Esophagus muscularis mucosa (tissue), 4 donors: ENCODE measurements around the gene TNFRSF1B. TPM values are rescaled to one million over a fixed set of nuclear protein-coding genes. Genes with fewer than 3 reads are reported as not detected.

Source experiments
- DNase-seq: peaks from one replicate; pipeline ENCODE4 v3.0.0-alpha.2; 2017; ENCODE audit errors: extremely low spot score
- H3K27ac ChIP-seq, 4 donors: fragments of 200-600 bp; sonication (generic); replicated peaks in 1 of 4; 1 replicate in 3 of 4; 2 replicates in 1 of 4; pipeline ENCODE4 v1.5.1; 2016 to 2019; ENCODE audit warnings: mild to moderate bottlenecking in 1 of 4
- H3K27me3 ChIP-seq, 4 donors: fragments of 200-600 bp; sonication (generic); one replicate each; pipeline versions ENCODE4 v1.5.1 to v1.6.0; 2016 to 2019
- H3K36me3 ChIP-seq, 4 donors: fragments of 200-600 bp; sonication (generic); one replicate each; pipeline ENCODE4 v1.5.1; 2016 to 2019
- H3K4me1 ChIP-seq, 4 donors: fragments of 200-600 bp; sonication (generic); one replicate each; pipeline ENCODE4 v1.5.1; 2016 to 2019
- H3K4me3 ChIP-seq, 4 donors: fragments of 200-600 bp; sonication (generic); 1 replicate in 2 of 4; 2 replicates in 2 of 4; pipeline ENCODE4 v1.5.1; 2016 to 2019; ENCODE audit warnings: mild to moderate bottlenecking in 4 of 4, moderate library complexity in 1 of 4
- H3K9me3 ChIP-seq, 4 donors: fragments of 200-600 bp; sonication (generic); 1 replicate in 3 of 4; 2 replicates in 1 of 4; pipeline ENCODE4 v1.5.1; 2016 to 2019
- EP300 ChIP-seq: sonication (generic); formaldehyde crosslinking; IDR thresholded peaks from one replicate; pipeline ENCODE4 v1.6.1; 2017; ENCODE audit warnings: antibody characterized with exemption
- POLR2A ChIP-seq: fragments of 450-650 bp; IDR thresholded peaks from one replicate; pipeline ENCODE4 v1.6.1; 2017; ENCODE audit warnings: antibody characterized with exemption, moderate library complexity, mild to moderate bottlenecking, low read depth
- POLR2AphosphoS5 ChIP-seq, 2 donors: sonication (generic); formaldehyde crosslinking; IDR thresholded peaks; one replicate each; pipeline ENCODE4 v1.6.1; 2017; ENCODE audit warnings: antibody characterized with exemption in 2 of 2
- WGBS: methylation state at CpG from one replicate; pipeline ENCODE4 v1.1.5; 2018; 5-methylcytosine and 5-hydroxymethylcytosine counted together
- intact Hi-C: fragments of 100-400 bp; cut with DNase I; formaldehyde crosslinking; loops from one replicate; pipeline ENCODE4 v1.15.1; 2023
- total RNA-seq, 4 donors: library from RNA; depleted of rRNA; stranded (reverse); fragments of >200 nt; gene quantifications; one replicate each; pipeline versions ENCODE4 v1.1.0 to v1.2.1, GENCODE V29; 2016
- TF ChIP-seq, protein P1 (sequence below), 3 experiments: fragments of 200-600 bp in 2 of 3; fragments of 450-650 bp in 1 of 3; sonication (generic) in 2 of 3; IDR thresholded peaks; one replicate each; pipeline ENCODE4 v1.5.1; 2017 to 2019; ENCODE audit warnings: antibody characterized with exemption in 3 of 3, mild to moderate bottlenecking in 2 of 3, moderate library complexity in 1 of 3

TNFRSF1B gene
- total RNA-seq, 4 donors from 2014 or later, result 15.4 to 55.5 (median 32.4) TPM

DNA sequence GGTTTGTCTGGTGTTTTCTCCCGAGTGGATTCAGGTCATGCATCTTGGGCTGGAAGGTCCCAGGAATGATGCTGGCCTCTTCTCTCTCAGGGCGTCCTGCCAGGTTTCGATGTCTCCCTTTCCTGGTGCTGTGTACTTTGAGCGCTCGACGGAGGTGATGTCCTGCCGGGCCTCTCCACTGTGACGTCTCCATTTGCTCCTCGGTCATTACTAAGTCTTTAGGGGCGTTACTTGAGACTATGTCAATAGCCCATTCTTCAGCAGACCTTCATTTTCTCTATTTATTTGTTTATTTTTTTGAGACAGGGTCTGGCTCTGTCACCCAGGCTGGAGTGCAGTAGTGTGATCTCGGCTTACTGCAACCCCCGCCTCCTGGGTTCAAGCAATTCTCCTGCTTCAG lies 37.2 kb upstream of the TNFRSF1B start:
- TF ChIP-seq, protein P1, sequence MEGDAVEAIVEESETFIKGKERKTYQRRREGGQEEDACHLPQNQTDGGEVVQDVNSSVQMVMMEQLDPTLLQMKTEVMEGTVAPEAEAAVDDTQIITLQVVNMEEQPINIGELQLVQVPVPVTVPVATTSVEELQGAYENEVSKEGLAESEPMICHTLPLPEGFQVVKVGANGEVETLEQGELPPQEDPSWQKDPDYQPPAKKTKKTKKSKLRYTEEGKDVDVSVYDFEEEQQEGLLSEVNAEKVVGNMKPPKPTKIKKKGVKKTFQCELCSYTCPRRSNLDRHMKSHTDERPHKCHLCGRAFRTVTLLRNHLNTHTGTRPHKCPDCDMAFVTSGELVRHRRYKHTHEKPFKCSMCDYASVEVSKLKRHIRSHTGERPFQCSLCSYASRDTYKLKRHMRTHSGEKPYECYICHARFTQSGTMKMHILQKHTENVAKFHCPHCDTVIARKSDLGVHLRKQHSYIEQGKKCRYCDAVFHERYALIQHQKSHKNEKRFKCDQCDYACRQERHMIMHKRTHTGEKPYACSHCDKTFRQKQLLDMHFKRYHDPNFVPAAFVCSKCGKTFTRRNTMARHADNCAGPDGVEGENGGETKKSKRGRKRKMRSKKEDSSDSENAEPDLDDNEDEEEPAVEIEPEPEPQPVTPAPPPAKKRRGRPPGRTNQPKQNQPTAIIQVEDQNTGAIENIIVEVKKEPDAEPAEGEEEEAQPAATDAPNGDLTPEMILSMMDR (IDR thresholded peaks at IDR 0.05), result no peak
- TF ChIP-seq POLR2A (no peak), EP300 (no peak), POLR2AphosphoS5 (IDR thresholded peaks at IDR 0.05) (no peak)
- intact Hi-C loops, result no loop called here
- no peaks in the 10 kb centered on the region for H3K27me3 ChIP-seq
- H3K27ac ChIP-seq, result no peak overlapping the region
- 88% methylated on average over 12 of the region's 12 CpGs for WGBS
- no peak for DNase-seq
- H3K4me1 ChIP-seq, result peaks cover 14 to 38% (median 22%) of the 10 kb centered on the region in 4 donors
- no peaks in the 10 kb centered on the region for H3K9me3 ChIP-seq
- H3K36me3 ChIP-seq, result no peaks in the 10 kb centered on the region
- no peak overlapping the region for H3K4me3 ChIP-seq

DNA sequence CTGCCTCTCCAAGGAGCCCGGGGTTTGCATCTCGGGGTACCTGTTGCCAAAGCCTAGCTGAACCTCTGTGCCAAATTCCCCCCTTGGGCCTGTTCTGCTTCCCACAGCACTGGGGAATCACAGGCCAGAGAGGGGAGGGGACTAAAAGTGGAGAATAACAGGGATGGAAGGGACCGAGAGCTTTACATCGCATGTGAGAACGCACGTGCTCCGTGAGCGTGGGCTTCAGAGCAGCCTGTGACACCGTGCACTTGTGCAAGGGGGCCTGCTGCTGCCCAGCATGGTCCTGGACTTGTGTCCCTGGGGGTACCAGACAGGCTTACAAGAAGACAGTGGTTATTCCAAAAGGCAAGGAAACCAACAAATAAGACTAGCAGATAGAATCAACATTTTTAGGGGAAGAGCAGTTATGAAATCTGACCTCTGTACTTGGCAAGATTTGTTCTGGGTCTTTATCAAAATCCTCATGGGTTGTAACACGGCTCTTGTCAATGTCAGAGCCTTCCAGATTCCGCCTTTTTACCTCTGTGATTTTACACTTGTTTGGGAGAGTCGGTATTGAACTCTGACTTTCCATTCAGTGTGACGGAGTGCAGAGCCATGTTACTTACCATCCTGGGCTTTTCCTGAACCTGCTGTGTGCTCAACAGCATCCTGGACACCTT lies 36.2 kb upstream of the TNFRSF1B start:
- WGBS, result 83% methylated on average over 13 of the region's 13 CpGs
- DNase-seq, result no peak
- H3K27me3 ChIP-seq, result no peaks in the 10 kb centered on the region
- no peaks in the 10 kb centered on the region for H3K36me3 ChIP-seq
- no peak overlapping the region for H3K4me3 ChIP-seq
- no peak for TF ChIP-seq POLR2A
- TF ChIP-seq, protein P1 (IDR thresholded peaks at IDR 0.05), result no peak
- TF ChIP-seq EP300, result no peak
- no peak for TF ChIP-seq POLR2AphosphoS5 (IDR thresholded peaks at IDR 0.05)
- peaks cover 10 to 33% (median 18%) of the 10 kb centered on the region in 4 donors for H3K4me1 ChIP-seq
- intact Hi-C loops, result no loop called here
- peak overlapping the region in 1 of 4 donors; percentile 26 for H3K27ac ChIP-seq
- no peaks in the 10 kb centered on the region for H3K9me3 ChIP-seq

GRCh38 chr1:12132078-12132477 lies 34.7 kb upstream of the TNFRSF1B start:
- Histone ChIP-seq H3K9me3 (no peaks in the 10 kb centered on the region), H3K27ac (peak overlapping the region in 1 of 4 donors; percentile 52), H3K4me1 (peaks cover 12 to 30% (median 16%) of the 10 kb centered on the region in 4 donors), H3K27me3 (no peaks in the 10 kb centered on the region), H3K4me3 (no peak overlapping the region), H3K36me3 (no peaks in the 10 kb centered on the region)
- intact Hi-C loops, result no loop called here
- TF ChIP-seq POLR2A (no peak), EP300 (no peak), POLR2AphosphoS5 (IDR thresholded peaks at IDR 0.05) (no peak)
- TF ChIP-seq, protein P1 (IDR thresholded peaks at IDR 0.05), result no peak
- no peak for DNase-seq
- 83% methylated on average over 8 of the region's 8 CpGs for WGBS

- peaks cover 12 to 30% (median 15%) of the 10 kb centered on the region in 4 donors for H3K4me1 ChIP-seq
- DNase-seq, result no peak
- intact Hi-C loops, result no loop called here
- H3K27me3 ChIP-seq, result no peaks in the 10 kb centered on the region
- no peak overlapping the region for H3K27ac ChIP-seq
- H3K36me3 ChIP-seq, result no peaks in the 10 kb centered on the region
- no peaks in the 10 kb centered on the region for H3K9me3 ChIP-seq
- 100% methylated on average over 9 of the region's 10 CpGs for WGBS
- H3K4me3 ChIP-seq, result no peak overlapping the region
- TF ChIP-seq, protein P1 (IDR thresholded peaks at IDR 0.05), result no peak
- no peak for TF ChIP-seq EP300
- no peak for TF ChIP-seq POLR2AphosphoS5 (IDR thresholded peaks at IDR 0.05)
- TF ChIP-seq POLR2A, result no peak
Measured at GRCh38 chr1:12134716-12135115, 32.1 kb upstream of the TNFRSF1B start.

DNA sequence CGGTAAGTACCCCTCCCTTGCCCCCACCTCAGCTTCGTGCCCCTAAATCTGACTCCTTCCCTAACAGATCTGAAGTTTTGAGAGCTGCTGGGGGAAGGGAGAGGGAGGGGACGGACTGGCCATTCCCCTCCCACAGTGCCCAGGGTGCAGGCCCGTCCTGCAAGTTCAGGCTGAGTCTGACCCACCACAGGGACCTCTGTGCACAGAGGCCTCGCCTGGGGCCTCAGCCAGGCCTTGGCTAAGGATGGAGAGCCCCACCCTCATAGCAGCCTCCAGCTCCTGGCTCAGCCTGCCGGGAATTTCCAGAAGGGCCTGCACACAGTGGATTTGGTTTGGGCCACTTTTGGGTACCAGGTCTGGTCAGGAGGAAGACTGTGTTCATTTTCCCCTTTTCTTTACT lies 31.2 kb upstream of the TNFRSF1B start:
- no peak for DNase-seq
- TF ChIP-seq, protein P1 (IDR thresholded peaks at IDR 0.05), result no peak
- TF ChIP-seq POLR2AphosphoS5 (IDR thresholded peaks at IDR 0.05) (peak in 1 of 2 donors; percentile 7), EP300 (no peak)
- H3K27ac ChIP-seq, result peak overlapping the region in 2 of 4 donors; percentile 5 to 18
- H3K27me3 ChIP-seq, result no peaks in the 10 kb centered on the region
- H3K4me3 ChIP-seq, result no peak overlapping the region
- intact Hi-C loops, result no loop called here
- H3K36me3 ChIP-seq, result no peaks in the 10 kb centered on the region
- H3K4me1 ChIP-seq, result peaks cover 9 to 24% (median 12%) of the 10 kb centered on the region in 4 donors
- H3K9me3 ChIP-seq, result no peaks in the 10 kb centered on the region
- 48% methylated on average over 6 of the region's 6 CpGs for WGBS
